Caco-2 (cell line): ENCODE results near the gene SRSF7. TPM values are rescaled to one million over a fixed set of nuclear protein-coding genes. Genes with fewer than 3 reads are reported as not detected.

ENCODE experiments used
- BruUV-seq: library from RNA; stranded (reverse); fragments of 400-500 nt; replicated peaks from 2 replicates; lab custom pipeline; 2021; lab: Mats Ljungman, UMichigan
- CTCF ChIA-PET: fragments of 300-600 bp; sonication (Branson Sonifier 250); formaldehyde crosslinking; loops from one replicate; lab custom pipeline; 2022; ENCODE audit warnings: antibody characterized with exemption; lab: Charles Lee
- POLR2A ChIA-PET: fragments of 300-600 bp; sonication (Branson Sonifier 250); formaldehyde crosslinking; loops from one replicate; lab custom pipeline; 2022; ENCODE audit warnings: antibody characterized with exemption; lab: Charles Lee
- DNase-seq, 2 experiments: peaks; one replicate each; pipeline versions ENCODE4 v3.0.0 to v3.0.0-alpha.2; 2020 to 2022
- H3K27me3 ChIP-seq: replicated peaks from 2 replicates; pipeline ENCODE4 v1.6.0; 2011; ENCODE audit warnings: low read length; ENCODE audit not compliant: control insufficient read depth, insufficient read depth
- H3K36me3 ChIP-seq: 2 replicates; pipeline ENCODE4 v1.5.1; 2011; ENCODE audit warnings: low read length; ENCODE audit not compliant: control insufficient read depth, insufficient read depth
- H3K4me1 ChIP-seq: fragments of 250-450 bp; sonication (Bioruptor Pico); 2 replicates; pipeline ENCODE4 v1.5.1; 2020; ENCODE audit warnings: mild to moderate bottlenecking
- H3K4me3 ChIP-seq: 2 replicates; pipeline ENCODE4 v1.5.1; 2011; ENCODE audit warnings: low read depth, mild to moderate bottlenecking, control low read depth, low read length
- H3K9me3 ChIP-seq: fragments of 250-450 bp; sonication (Bioruptor Pico); 2 replicates; pipeline ENCODE4 v1.5.1; 2020; ENCODE audit warnings: mild to moderate bottlenecking, moderate library complexity
- H3K27ac Mint-ChIP-seq: one replicate; pipeline ENCODE4 v1.8.0; 2022; ENCODE audit warnings: mixed read lengths; ENCODE audit not compliant: unreplicated experiment
- H3K27me3 Mint-ChIP-seq: one replicate; pipeline ENCODE4 v1.8.0; 2022; ENCODE audit warnings: mixed read lengths; ENCODE audit not compliant: insufficient read depth, unreplicated experiment
- H3K36me3 Mint-ChIP-seq: one replicate; pipeline ENCODE4 v1.8.0; 2022; ENCODE audit warnings: mild to moderate bottlenecking, mixed read lengths; ENCODE audit not compliant: insufficient read depth, unreplicated experiment
- H3K4me1 Mint-ChIP-seq: one replicate; pipeline ENCODE4 v1.8.0; 2022; ENCODE audit warnings: low read depth, mixed read lengths; ENCODE audit not compliant: unreplicated experiment
- H3K4me3 Mint-ChIP-seq: one replicate; pipeline ENCODE4 v1.8.0; 2022; ENCODE audit warnings: mild to moderate bottlenecking, moderate library complexity, mixed read lengths; ENCODE audit not compliant: unreplicated experiment
- H3K9me3 Mint-ChIP-seq: one replicate; pipeline ENCODE4 v1.8.0; 2022; ENCODE audit warnings: mixed read lengths; ENCODE audit not compliant: unreplicated experiment
- intact Hi-C: fragments of 100-400 bp; cut with micrococcal nuclease; formaldehyde crosslinking; loops from one replicate; pipeline ENCODE4 v1.10.0; 2022; ENCODE audit not compliant: unreplicated experiment
- total RNA-seq: library from RNA; stranded (reverse); gene quantifications from 2 replicates; pipeline ENCODE4 v1.2.3, GENCODE V29; 2022
- TF ChIP-seq, protein P1 (sequence below), 2 experiments: fragments of 200-600 bp in 1 of 2; IDR thresholded peaks; 1 replicate in 1 of 2; 2 replicates in 1 of 2; pipeline versions ENCODE4 v1.5.1 to v1.8.0; 2011 to 2022; ENCODE audit warnings: antibody characterized with exemption in 1 of 2, control low read depth in 1 of 2, inconsistent platforms in 1 of 2, low read depth in 1 of 2, low read length in 1 of 2, mild to moderate bottlenecking in 1 of 2, moderate library complexity in 1 of 2; ENCODE audit not compliant: insufficient read depth in 1 of 2, severe bottlenecking in 1 of 2, unreplicated experiment in 1 of 2

The SRSF7 gene
- total RNA-seq, 1 experiment from 2014 or later: 233 TPM

DNA sequence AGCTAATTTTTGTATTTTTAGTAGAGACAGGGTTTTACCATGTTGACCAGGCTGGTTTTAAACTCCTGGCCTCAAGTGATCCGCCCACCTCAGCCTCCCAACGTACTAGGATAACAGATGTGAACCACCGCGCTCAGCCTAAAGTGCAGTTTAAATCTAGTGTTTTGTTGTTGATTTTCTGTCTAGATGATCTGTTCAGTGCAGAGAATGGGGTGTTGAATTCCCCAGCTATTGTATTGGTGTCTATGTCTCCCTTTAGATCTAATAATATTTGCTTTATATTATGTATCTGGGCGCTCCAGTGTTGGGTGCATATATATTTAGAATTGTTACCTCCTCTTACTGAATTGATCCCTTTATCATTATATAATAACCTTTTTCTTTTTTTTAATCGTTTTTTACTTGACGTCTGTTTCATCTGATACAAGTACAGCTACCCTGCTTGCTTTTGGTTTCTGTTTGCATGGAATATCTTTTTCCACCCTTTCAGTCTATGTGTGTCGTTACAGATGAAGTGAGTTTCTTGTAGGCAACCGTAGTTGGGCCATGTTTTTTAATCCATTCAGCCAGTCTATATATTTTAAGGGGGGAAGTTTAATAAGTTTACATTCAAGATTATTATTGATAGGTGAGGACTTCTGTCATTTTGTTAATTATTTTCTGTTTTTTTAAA lies 50.9 kb downstream of the SRSF7 start:
- intact Hi-C loops: no loop called here
- Histone ChIP-seq H3K9me3 (no peaks in the 10 kb centered on the region), H3K4me3 (no peak overlapping the region), H3K4me1 (no peaks in the 10 kb centered on the region), H3K36me3 (no peaks in the 10 kb centered on the region; the same call in 1 of the 2 replicates), H3K27me3 (no peaks in the 10 kb centered on the region)
- Mint-ChIP-seq H3K27me3 (no peaks in the 10 kb centered on the region), H3K36me3 (peaks cover 11% of the 10 kb centered on the region), H3K4me1 (peaks cover 24% of the 10 kb centered on the region), H3K4me3 (no peak overlapping the region), H3K9me3 (peaks cover 4% of the 10 kb centered on the region), H3K27ac (no peak overlapping the region)
- BruUV-seq: no TSS peak
- POLR2A ChIA-PET: no interaction called here
- TF ChIP-seq, protein P1, sequence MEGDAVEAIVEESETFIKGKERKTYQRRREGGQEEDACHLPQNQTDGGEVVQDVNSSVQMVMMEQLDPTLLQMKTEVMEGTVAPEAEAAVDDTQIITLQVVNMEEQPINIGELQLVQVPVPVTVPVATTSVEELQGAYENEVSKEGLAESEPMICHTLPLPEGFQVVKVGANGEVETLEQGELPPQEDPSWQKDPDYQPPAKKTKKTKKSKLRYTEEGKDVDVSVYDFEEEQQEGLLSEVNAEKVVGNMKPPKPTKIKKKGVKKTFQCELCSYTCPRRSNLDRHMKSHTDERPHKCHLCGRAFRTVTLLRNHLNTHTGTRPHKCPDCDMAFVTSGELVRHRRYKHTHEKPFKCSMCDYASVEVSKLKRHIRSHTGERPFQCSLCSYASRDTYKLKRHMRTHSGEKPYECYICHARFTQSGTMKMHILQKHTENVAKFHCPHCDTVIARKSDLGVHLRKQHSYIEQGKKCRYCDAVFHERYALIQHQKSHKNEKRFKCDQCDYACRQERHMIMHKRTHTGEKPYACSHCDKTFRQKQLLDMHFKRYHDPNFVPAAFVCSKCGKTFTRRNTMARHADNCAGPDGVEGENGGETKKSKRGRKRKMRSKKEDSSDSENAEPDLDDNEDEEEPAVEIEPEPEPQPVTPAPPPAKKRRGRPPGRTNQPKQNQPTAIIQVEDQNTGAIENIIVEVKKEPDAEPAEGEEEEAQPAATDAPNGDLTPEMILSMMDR (IDR thresholded peaks at IDR 0.05; ENCODE audit: insufficient read depth in 1 of 2, low read depth in 1 of 2, low read length in 1 of 2, severe bottlenecking in 1 of 2, unreplicated experiment in 1 of 2): no peak
- no peak for DNase-seq
- CTCF ChIA-PET: no interaction called here

DNA sequence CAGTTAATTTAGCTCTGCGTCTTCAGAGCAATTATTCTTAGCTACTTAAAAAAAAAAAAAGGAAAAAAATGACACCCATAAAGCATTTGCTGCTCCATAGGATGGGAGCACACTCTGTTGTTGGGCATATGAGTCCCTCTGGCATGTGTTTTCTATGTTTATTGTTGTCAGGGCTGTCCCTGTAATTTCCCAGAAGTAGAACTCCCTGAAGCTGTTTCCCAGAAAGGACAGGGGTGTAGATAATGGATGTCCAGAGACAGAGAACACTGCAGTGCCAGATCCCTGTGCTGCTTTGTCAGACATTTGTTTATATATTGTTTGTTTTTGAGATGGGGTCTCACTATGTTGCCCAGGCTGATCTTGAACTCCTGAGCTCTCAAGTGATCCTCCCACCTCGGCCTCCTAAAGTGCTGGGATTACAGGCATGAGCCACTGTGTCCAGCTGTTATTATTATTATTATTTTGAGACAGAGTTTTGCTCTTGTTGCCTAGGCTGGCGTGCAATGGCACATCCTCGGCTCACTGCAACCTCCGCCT lies 52.6 kb downstream of the SRSF7 start:
- Histone ChIP-seq H3K4me3 (no peak overlapping the region), H3K9me3 (no peaks in the 10 kb centered on the region), H3K36me3 (0 out of 2 replicates have a peak, but pooled peaks cover 1% of the 10 kb centered on the region), H3K4me1 (peaks cover 4% of the 10 kb centered on the region), H3K27me3 (no peaks in the 10 kb centered on the region)
- H3K36me3 Mint-ChIP-seq: peaks cover 13% of the 10 kb centered on the region
- no TSS peak for BruUV-seq
- CTCF ChIA-PET: interaction anchor here (0.7 kb wide), 2 partner anchors 33 to 129 kb away, joined by 3 read pairs; partner anchors contain the start of gene GALM
- TF ChIP-seq, protein P1 (IDR thresholded peaks at IDR 0.05; ENCODE audit: insufficient read depth in 1 of 2, low read depth in 1 of 2, low read length in 1 of 2, severe bottlenecking in 1 of 2, unreplicated experiment in 1 of 2): no peak
- DNase-seq: no peak
- POLR2A ChIA-PET: no interaction called here
- no peaks in the 10 kb centered on the region for H3K27me3 Mint-ChIP-seq
- no peak overlapping the region for H3K27ac Mint-ChIP-seq
- no peak overlapping the region for H3K4me3 Mint-ChIP-seq
- H3K4me1 Mint-ChIP-seq: peaks cover 27% of the 10 kb centered on the region
- intact Hi-C loops: no loop called here
- no peaks in the 10 kb centered on the region for H3K9me3 Mint-ChIP-seq

DNA sequence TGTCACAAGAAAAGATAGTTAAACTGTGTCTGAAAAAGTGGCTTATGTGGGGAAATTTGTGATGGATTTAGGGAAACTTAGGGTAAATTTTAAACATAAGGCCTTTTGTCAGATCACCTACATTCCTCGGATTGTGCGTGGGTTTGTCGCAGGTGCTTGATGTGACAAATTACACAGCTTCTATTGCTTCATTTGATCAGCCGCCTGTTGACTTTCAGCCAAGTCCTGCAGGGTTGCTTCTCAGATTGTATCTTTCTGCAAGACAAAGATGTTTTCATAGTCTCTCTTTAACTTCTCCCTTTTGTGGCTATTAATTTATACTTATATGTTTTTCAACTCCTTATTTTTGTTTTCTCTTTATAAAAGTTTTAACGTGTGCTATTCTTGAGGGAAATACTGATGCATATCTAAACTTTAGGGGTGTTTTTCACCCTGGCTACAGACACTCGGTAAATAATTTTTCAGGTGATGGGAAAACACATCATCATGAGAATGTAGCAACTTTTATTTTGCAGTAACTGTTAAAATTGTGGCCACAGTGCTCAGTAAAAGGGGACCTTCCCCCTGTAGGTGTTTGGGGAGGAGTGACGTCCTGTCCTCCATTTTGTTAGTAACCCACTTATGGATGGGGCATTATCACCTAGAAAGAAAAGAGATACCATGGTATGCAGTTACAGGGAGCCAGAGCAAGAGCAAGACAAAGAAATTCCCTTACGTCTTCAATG lies 53.9 kb downstream of the SRSF7 start:
- Mint-ChIP-seq H3K27me3 (no peaks in the 10 kb centered on the region), H3K4me3 (no peak overlapping the region), H3K36me3 (peaks cover 21% of the 10 kb centered on the region), H3K4me1 (peaks cover 35% of the 10 kb centered on the region), H3K9me3 (no peaks in the 10 kb centered on the region), H3K27ac (no peak overlapping the region)
- ChIA-PET POLR2A (no interaction called here), CTCF (no interaction called here)
- Histone ChIP-seq H3K36me3 (0 out of 2 replicates have a peak, but pooled peaks cover 1% of the 10 kb centered on the region), H3K4me1 (peaks cover 16% of the 10 kb centered on the region), H3K27me3 (no peaks in the 10 kb centered on the region), H3K4me3 (no peak overlapping the region), H3K9me3 (no peaks in the 10 kb centered on the region)
- TF ChIP-seq, protein P1 (IDR thresholded peaks at IDR 0.05; ENCODE audit: insufficient read depth in 1 of 2, low read depth in 1 of 2, low read length in 1 of 2, severe bottlenecking in 1 of 2, unreplicated experiment in 1 of 2): no peak
- intact Hi-C loops: no loop called here
- no peak for DNase-seq
- BruUV-seq: no TSS peak
